HepG2 (cell line): ENCODE measurements around the gene CLHC1. TPM values are rescaled to one million over a fixed set of nuclear protein-coding genes. Genes with fewer than 3 reads are reported as not detected.

ENCODE experiments used
- ATAC-seq: fragments of 200-7000 bp; cut with Tn5 transposase; 3 replicates; pipeline ENCODE4 v1.9.1; 2020; ENCODE audit warnings: mild to moderate bottlenecking, moderate library complexity
- BruUV-seq: library from RNA; stranded (reverse); fragments of 400-500 nt; replicated peaks from 2 replicates; lab custom pipeline; 2021; lab: Mats Ljungman, UMichigan
- CTCF ChIA-PET: fragments of 300-600 bp; formaldehyde crosslinking; extraction: SDS; loops from one replicate; lab custom pipeline; 2021; ENCODE audit warnings: low total read pairs, inconsistent platforms, low intra/inter-chr PET ratio; lab: Yijun Ruan, JAX
- POLR2A ChIA-PET: fragments of 350-600 bp; sonication (Branson Sonifier 250); formaldehyde crosslinking; loops from one replicate; lab custom pipeline; 2020; ENCODE audit warnings: antibody characterized with exemption, inconsistent platforms; lab: Yijun Ruan, JAX
- DNase-seq: peaks from one replicate; pipeline ENCODE4 v3.0.0-alpha.2; 2015; ENCODE audit warnings: low spot score
- FAIRE-seq: peaks from 3 replicates; lab custom pipeline; 2011; peaks lifted over from hg19 to GRCh38; lab: Jason Lieb, UNC
- H2AFZ ChIP-seq: one replicate; pipeline ENCODE4 v1.6.1; 2011; ENCODE audit warnings: low read length, inconsistent platforms
- H3K27ac ChIP-seq: fragments of 300-600 bp; 3 replicates; pipeline ENCODE4 v1.8.0; 2011; ENCODE audit warnings: mixed run types, mild to moderate bottlenecking, mixed read lengths, low read length, inconsistent platforms; ENCODE audit not compliant: insufficient read depth; ENCODE audit errors: extremely low read length
- H3K27me3 ChIP-seq, 2 experiments: fragments of 200-600 bp in 1 of 2; 2 replicates in 1 of 2; 3 replicates in 1 of 2; pipeline versions ENCODE4 v1.6.0 to v1.8.0; 2011; ENCODE audit warnings: low read length in 2 of 2, mild to moderate bottlenecking in 2 of 2, moderate library complexity in 2 of 2, inconsistent platforms in 1 of 2; ENCODE audit not compliant: insufficient read depth in 2 of 2, control insufficient read depth in 1 of 2
- H3K36me3 ChIP-seq, 2 experiments: fragments of 200-600 bp in 1 of 2; replicated peaks in 1 of 2; 2 replicates in 1 of 2; 3 replicates in 1 of 2; pipeline versions ENCODE4 v1.5.1 to v1.8.0; 2011; ENCODE audit warnings: low read length in 2 of 2, inconsistent platforms in 1 of 2; ENCODE audit not compliant: insufficient read depth in 2 of 2, control insufficient read depth in 1 of 2
- H3K4me1 ChIP-seq: 2 replicates; pipeline ENCODE4 v1.5.1; 2012; ENCODE audit warnings: low read length, inconsistent platforms; ENCODE audit not compliant: insufficient read depth
- H3K4me2 ChIP-seq: 2 replicates; pipeline ENCODE4 v1.6.0; 2011; ENCODE audit warnings: low read depth, low read length, inconsistent platforms
- H3K4me3 ChIP-seq, 3 experiments: fragments of 200-600 bp in 1 of 3; sonication (generic), shearing (Covaris generic) in 1 of 3; replicated peaks in 1 of 3; 2 replicates each; pipeline ENCODE4 v1.5.1; 2011 to 2016; ENCODE audit warnings: low read length in 3 of 3, inconsistent platforms in 2 of 3, low read depth in 2 of 3, mild to moderate bottlenecking in 2 of 3, control low read depth in 1 of 3, mixed read lengths in 1 of 3; ENCODE audit not compliant: insufficient read depth in 1 of 3
- H3K79me2 ChIP-seq: one replicate; pipeline ENCODE4 v1.6.1; 2011; ENCODE audit warnings: low read length, inconsistent platforms; ENCODE audit not compliant: insufficient read depth
- H3K9ac ChIP-seq: 2 replicates; pipeline ENCODE4 v1.6.0; 2011; ENCODE audit warnings: mild to moderate bottlenecking, low read depth, low read length, inconsistent platforms; ENCODE audit not compliant: insufficient read depth
- H3K9me3 ChIP-seq: 2 replicates; pipeline ENCODE4 v1.5.1; 2012; ENCODE audit warnings: mild to moderate bottlenecking, low read length
- H4K20me1 ChIP-seq: 2 replicates; pipeline ENCODE4 v1.6.0; 2011; ENCODE audit warnings: inconsistent platforms, mild to moderate bottlenecking, low read length, moderate library complexity; ENCODE audit not compliant: insufficient read depth
- ATRX ChIP-seq: sonication (generic); formaldehyde crosslinking; IDR thresholded peaks from 2 replicates; pipeline ENCODE4 v1.4.0; 2020; ENCODE audit warnings: missing genetic modification reagents, borderline replicate concordance
- CC2D1A ChIP-seq: sonication (generic); formaldehyde crosslinking; IDR thresholded peaks from 2 replicates; pipeline ENCODE4 v1.8.1; 2023; ENCODE audit warnings: mild to moderate bottlenecking, missing genetic modification reagents
- CREB3 ChIP-seq: sonication (generic); formaldehyde crosslinking; IDR thresholded peaks from 2 replicates; pipeline ENCODE4 v1.5.0; 2020; ENCODE audit warnings: missing genetic modification reagents
- HMGXB4 ChIP-seq, 2 experiments: sonication (generic) in 1 of 2; formaldehyde crosslinking in 1 of 2; IDR thresholded peaks; 2 replicates each; pipeline versions ENCODE4 v1.4.0 to v1.6.1; 2018 to 2020; ENCODE audit warnings: missing genetic modification reagents in 2 of 2, borderline replicate concordance in 1 of 2, low read depth in 1 of 2, mild to moderate bottlenecking in 1 of 2, missing biosample characterization in 1 of 2
- IRX3 ChIP-seq: sonication (generic); formaldehyde crosslinking; IDR thresholded peaks from 2 replicates; pipeline ENCODE4 v1.8.1; 2023; ENCODE audit warnings: mild to moderate bottlenecking, low read depth, missing genetic modification reagents, borderline replicate concordance
- PCBP2 ChIP-seq: fragments of 200-400 bp; formaldehyde crosslinking; optimal IDR thresholded peaks from 2 replicates; pipeline ENCODE3; 2018; ENCODE audit warnings: low read length, low read depth; ENCODE audit not compliant: poor library complexity, severe bottlenecking
- SP2 ChIP-seq: sonication (generic); formaldehyde crosslinking; IDR thresholded peaks from 2 replicates; pipeline ENCODE4 v1.5.1; 2020; ENCODE audit warnings: mild to moderate bottlenecking, missing genetic modification reagents
- SRSF9 ChIP-seq: fragments of 200-400 bp; formaldehyde crosslinking; IDR thresholded peaks from 2 replicates; pipeline ENCODE4 v1.6.1; 2018; ENCODE audit warnings: borderline replicate concordance, mild to moderate bottlenecking, low read depth, low read length; ENCODE audit not compliant: insufficient read depth, poor library complexity, severe bottlenecking
- TCF7L2 ChIP-seq: IDR thresholded peaks from 2 replicates; pipeline ENCODE4 v1.6.1; 2011; ENCODE audit warnings: mild to moderate bottlenecking, low read depth, low read length, moderate library complexity
- ZFX ChIP-seq: sonication (generic); formaldehyde crosslinking; IDR thresholded peaks from 2 replicates; pipeline ENCODE4 v1.4.0; 2020; ENCODE audit warnings: mild to moderate bottlenecking, low read depth, missing genetic modification reagents, moderate library complexity
- ZNF607 ChIP-seq: sonication (generic); formaldehyde crosslinking; IDR thresholded peaks from 2 replicates; pipeline ENCODE4 v1.5.1; 2020; ENCODE audit warnings: missing genetic modification reagents, mild to moderate bottlenecking, borderline replicate concordance
- ZSCAN21 ChIP-seq: sonication (generic); formaldehyde crosslinking; IDR thresholded peaks from 2 replicates; pipeline ENCODE4 v1.8.0; 2022; ENCODE audit warnings: mild to moderate bottlenecking, missing genetic modification reagents, moderate library complexity, borderline replicate concordance
- WGBS: methylation state at CpG from one replicate; pipeline ENCODE4 v1.1.6; 2017; ENCODE audit warnings: low lambda C conversion rate; 5-methylcytosine and 5-hydroxymethylcytosine counted together
- in situ Hi-C: cut with HindIII; loops from 2 replicates; pipeline ENCODE4 v1.10.0; 2017; ENCODE audit warnings: low pct_unique_long_range_greater_than_20kb; ENCODE audit not compliant: extremely low pct_ligation_motif_present
- intact Hi-C: fragments of 100-400 bp; cut with micrococcal nuclease; formaldehyde crosslinking; loops from one replicate; pipeline ENCODE4 v1.10.0; 2022; ENCODE audit not compliant: unreplicated experiment
- polyA plus RNA-seq, 8 experiments: library from polyadenylated mRNA; depleted of rRNA in 3 of 8; stranded (reverse) in 7 of 8; unstranded in 1 of 8; fragments of >200 nt; fragmentation: Illumina TruSeq in 4 of 8; extraction: Trizol in 4 of 8; gene quantifications; 2 replicates each; pipeline versions ENCODE4 v1.2.1 to v1.2.3, GENCODE V29; 2011 to 2016; ENCODE audit warnings: low read depth in 4 of 8, missing spikeins in 1 of 8, mixed read lengths in 1 of 8; ENCODE audit not compliant: insufficient read depth in 1 of 8
- total RNA-seq, 5 experiments: library from RNA; depleted of rRNA; stranded (reverse); fragments of >200 nt; fragmentation: Illumina TruSeq; extraction: Trizol; gene quantifications; 2 replicates each; pipeline ENCODE4 v1.2.3, GENCODE V29; 2016; ENCODE audit warnings: low read depth in 1 of 5

Gene CLHC1
- total and polyA plus RNA-seq, 2 of the 13 experiments (the other 11 are each of a cell fraction or from before 2014, with no cell fraction given): 9.8 to 12.6 TPM

- Histone ChIP-seq H3K9me3 (no peaks in the 10 kb centered on the region), H4K20me1 (no peaks in the 10 kb centered on the region), H3K27me3 (peaks cover 0 to 50% of the 10 kb centered on the region in 2 experiments; a peak in 3 of 5 replicates), H3K27ac (no peak overlapping the region), H3K4me2 (no peak overlapping the region), H2AFZ (no peak overlapping the region), H3K79me2 (no peaks in the 10 kb centered on the region), H3K4me1 (peaks cover 12% of the 10 kb centered on the region), H3K36me3 (no peaks in the 10 kb centered on the region), H3K4me3 (no peak overlapping the region), H3K9ac (no peak overlapping the region)
- TF ChIP-seq ZFX (CRISPR knock-in tag) (no peak), SP2 (CRISPR knock-in tag) (no peak), HMGXB4 (CRISPR knock-in tag; IDR thresholded peaks at IDR 0.05; ENCODE audit: borderline replicate concordance in 1 of 2, low read depth in 1 of 2) (no peak), ATRX (CRISPR knock-in tag) (no peak), SRSF9 (no peak), PCBP2 (no peak), CC2D1A (CRISPR knock-in tag) (no peak), CREB3 (no peak), IRX3 (CRISPR knock-in tag) (no peak), TCF7L2 (no peak), ZNF607 (no peak), ZSCAN21 (CRISPR knock-in tag) (no peak)
- BruUV-seq: no TSS peak
- WGBS: 52% methylated on average over 3 of the region's 3 CpGs
- intact Hi-C loops (no loop called here), in situ Hi-C loops (no loop called here)
- ATAC-seq (no peak), DNase-seq (no peak), FAIRE-seq (no peak)
- POLR2A ChIA-PET: no interaction called here
- CTCF ChIA-PET: no interaction called here
Measured at GRCh38 chr2:55150834-55151233, 81.3 kb downstream of the CLHC1 start.
